ENCODE results near the gene MALT1.
"Not testable (repeated sequence)": the region's sequence is repeated elsewhere in the genome, so short reads cannot be mapped to it uniquely, and the experiment has no call there.

Gene MALT1, protein sequence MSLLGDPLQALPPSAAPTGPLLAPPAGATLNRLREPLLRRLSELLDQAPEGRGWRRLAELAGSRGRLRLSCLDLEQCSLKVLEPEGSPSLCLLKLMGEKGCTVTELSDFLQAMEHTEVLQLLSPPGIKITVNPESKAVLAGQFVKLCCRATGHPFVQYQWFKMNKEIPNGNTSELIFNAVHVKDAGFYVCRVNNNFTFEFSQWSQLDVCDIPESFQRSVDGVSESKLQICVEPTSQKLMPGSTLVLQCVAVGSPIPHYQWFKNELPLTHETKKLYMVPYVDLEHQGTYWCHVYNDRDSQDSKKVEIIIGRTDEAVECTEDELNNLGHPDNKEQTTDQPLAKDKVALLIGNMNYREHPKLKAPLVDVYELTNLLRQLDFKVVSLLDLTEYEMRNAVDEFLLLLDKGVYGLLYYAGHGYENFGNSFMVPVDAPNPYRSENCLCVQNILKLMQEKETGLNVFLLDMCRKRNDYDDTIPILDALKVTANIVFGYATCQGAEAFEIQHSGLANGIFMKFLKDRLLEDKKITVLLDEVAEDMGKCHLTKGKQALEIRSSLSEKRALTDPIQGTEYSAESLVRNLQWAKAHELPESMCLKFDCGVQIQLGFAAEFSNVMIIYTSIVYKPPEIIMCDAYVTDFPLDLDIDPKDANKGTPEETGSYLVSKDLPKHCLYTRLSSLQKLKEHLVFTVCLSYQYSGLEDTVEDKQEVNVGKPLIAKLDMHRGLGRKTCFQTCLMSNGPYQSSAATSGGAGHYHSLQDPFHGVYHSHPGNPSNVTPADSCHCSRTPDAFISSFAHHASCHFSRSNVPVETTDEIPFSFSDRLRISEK

GRCh38 chr18:58671111-58671631 lies at the start of gene MALT1:
TSS of gene MALT1 (plus strand) at chr18:58671465. CDS start at chr18:58671644, 179 bp downstream.
- peak; percentile 93 to 97 (median 96) for DNase-seq (ENCODE audit: low read depth in 3 of 3)

GRCh38 chr18:58624011-58624410 lies 47.3 kb upstream of the MALT1 start:
- no peak for DNase-seq (ENCODE audit: low read depth in 3 of 3)

- no peak for DNase-seq (ENCODE audit: low read depth in 3 of 3)
Measured at GRCh38 chr18:58625839-58626238, 45.4 kb upstream of the MALT1 start.

DNA sequence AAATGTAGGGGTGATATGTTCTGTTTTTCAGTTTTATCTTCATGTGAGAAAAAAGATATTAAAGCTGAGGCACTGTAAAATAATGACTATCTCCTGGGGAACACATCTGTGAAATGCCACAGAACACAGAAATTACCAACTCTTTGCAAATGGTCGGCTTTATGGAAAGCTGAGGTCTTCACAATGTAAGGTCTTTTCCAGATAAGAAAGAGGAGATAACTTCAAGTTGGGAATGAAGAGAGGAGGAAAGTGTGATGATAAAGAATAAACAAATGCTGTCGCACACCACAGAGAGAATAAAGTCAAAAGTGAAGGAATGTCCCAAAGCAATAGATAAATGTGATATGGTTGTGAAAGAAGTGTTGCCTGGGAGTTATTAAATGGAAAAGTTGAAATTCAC lies 41.2 kb upstream of the MALT1 start:
- DNase-seq (ENCODE audit: low read depth in 3 of 3) = no peak

DNA sequence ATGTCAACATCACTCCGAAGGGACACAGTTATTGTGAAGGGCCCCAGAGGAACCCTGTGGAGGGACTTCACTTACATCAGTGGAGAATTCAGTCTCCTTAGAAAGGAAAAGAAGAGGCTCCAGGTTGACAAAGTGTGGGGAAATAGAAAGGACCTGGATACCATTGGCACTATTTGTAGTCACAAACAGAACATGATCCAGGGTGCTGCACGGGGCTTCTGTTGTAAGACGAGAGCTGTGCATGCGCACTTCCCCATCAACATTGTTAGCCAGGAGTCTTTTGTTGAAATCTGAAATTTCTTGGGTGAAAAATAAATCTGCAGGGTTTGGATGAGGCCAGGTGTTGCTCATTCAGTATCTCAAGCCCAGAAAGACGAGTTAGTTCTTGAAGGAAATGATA lies 40.0 kb upstream of the MALT1 start:
- no peak for DNase-seq (ENCODE audit: low read depth in 3 of 3)

GRCh38 chr18:58632552-58632951 lies 38.7 kb upstream of the MALT1 start:
- DNase-seq (ENCODE audit: low read depth in 3 of 3) = no peak

DNA sequence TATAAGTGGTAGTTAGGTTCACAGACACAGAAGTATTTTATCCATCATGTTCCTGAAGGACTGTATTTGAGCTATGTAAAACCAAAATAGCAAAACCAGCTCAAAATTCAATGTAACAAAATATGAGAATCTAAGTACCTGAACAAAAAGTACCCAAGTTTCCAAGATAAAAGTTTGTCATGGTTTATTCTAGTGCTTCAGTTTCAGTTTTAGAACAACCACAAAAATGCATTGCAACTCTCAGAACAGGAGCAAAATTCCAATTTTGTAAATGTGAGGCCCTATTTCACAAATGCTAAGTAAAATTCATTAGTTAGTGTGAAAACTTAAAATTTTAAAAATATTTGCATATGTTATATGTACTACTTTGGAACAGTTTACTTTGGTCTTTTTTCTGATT lies 37.4 kb upstream of the MALT1 start:
- DNase-seq (ENCODE audit: low read depth in 3 of 3) = no peak

DNA sequence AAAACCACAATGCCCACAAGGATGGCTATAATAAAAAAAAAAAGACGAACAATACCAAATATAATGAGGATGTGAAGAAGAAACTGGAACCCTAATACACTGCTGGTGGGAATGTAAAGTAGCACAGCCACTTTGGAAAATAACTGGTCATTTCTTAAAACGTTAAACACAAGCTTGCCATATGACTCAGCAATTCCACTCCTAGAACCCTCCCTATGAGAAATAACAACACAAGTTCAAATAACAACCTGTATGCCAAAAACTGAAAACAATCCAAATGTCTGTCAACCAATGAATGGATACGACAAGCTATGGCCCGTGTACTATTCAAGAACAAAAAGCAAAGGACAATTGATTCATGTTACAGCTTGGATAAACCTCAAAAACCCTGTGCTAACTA lies 35.4 kb upstream of the MALT1 start:
- no peak for DNase-seq (ENCODE audit: low read depth in 3 of 3)

DNA sequence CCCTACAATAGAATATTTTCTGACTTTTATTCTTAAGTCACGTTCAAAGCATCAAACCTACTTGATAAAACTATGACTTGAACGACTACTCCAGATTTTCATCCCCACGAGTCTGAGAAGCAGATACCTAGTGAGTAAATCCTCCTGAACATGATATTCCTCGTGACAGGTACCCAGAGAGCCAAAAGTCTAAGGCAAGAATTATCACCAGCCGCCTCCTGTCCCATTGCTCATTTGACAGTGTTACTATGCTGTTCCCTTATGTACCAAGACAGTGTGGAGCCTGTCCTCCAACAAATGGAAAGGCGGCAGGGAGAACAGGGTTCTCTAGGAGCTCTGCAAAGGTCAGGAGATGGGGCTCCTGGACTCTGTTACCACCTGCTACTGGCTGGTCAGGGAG lies 34.1 kb upstream of the MALT1 start:
- DNase-seq (ENCODE audit: low read depth in 3 of 3) = no peak

GRCh38 chr18:58637946-58638345 lies 33.3 kb upstream of the MALT1 start:
- no peak for DNase-seq (ENCODE audit: low read depth in 3 of 3)

DNA sequence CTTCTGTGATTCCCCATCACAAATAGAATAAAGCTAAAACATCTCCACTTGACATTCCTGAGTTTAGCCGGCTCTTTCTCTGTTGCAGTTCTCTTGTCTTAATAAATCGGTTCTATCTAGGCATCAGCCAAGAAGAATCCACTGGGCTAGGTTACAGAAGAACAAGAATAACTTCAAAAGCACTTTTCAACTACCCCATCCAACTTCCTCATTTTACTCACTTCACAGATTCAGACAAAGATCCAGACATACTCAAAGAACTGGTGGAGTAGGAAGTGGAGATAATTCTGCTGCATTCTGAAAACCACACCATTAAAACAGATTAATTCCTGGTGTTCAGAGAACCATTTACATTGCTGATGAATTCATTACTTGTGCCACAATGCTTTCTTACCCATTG lies 32.8 kb upstream of the MALT1 start:
- no peak for DNase-seq (ENCODE audit: low read depth in 3 of 3)

GRCh38 chr18:58639237-58639636 lies 32.0 kb upstream of the MALT1 start:
- no peak for DNase-seq (ENCODE audit: low read depth in 3 of 3)

DNA sequence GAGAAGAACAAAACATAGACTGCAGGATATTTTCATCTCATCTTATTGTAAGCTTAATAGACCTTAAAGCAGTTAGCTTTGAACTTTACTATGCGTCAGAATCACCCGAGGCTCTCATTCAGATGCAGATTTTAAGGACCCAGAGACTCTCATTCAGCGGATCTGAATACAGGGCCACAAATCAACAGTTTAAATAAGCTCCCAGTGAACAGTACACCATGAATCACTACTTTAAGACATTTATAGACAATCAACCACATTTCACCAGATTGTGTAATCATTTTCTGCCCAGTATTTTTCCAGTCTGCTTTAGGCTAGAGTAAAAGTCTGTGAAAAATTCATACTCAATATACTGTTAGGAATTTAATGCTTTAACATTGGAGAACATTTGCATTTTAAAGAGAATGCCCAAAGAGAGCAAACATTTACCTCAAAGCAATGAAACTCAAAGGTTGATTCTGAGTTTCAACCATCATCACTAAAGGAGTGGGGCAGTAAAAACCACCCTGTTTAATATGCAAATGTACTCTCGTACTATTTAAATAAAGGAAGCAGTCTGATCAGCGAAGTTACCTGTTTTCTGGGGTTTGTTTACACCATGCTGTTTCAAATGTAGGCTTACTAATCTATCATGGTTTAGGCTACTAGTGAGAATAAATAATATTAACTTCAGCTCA lies 31.4 kb upstream of the MALT1 start:
- no peak for DNase-seq (ENCODE audit: low read depth in 3 of 3)

DNA sequence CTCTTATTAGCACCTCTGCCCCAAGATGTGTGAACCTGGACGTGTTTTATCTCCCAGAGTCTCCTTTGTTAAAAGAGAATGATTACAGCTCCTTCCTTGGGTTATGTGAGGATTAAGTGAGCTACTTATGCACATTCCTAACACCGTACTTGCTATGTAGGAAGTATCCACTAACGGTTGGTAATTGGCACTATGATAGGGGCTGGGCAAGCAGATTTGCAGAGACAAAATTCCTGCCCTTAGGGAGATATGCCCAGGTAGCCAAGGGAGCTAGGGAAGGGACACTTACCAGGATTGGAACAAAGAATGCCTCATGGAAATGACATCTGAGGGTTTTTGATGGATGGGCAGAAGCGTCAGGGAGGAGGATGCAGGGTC lies 30.8 kb upstream of the MALT1 start:
- no peak for DNase-seq (ENCODE audit: low read depth in 3 of 3)

DNA sequence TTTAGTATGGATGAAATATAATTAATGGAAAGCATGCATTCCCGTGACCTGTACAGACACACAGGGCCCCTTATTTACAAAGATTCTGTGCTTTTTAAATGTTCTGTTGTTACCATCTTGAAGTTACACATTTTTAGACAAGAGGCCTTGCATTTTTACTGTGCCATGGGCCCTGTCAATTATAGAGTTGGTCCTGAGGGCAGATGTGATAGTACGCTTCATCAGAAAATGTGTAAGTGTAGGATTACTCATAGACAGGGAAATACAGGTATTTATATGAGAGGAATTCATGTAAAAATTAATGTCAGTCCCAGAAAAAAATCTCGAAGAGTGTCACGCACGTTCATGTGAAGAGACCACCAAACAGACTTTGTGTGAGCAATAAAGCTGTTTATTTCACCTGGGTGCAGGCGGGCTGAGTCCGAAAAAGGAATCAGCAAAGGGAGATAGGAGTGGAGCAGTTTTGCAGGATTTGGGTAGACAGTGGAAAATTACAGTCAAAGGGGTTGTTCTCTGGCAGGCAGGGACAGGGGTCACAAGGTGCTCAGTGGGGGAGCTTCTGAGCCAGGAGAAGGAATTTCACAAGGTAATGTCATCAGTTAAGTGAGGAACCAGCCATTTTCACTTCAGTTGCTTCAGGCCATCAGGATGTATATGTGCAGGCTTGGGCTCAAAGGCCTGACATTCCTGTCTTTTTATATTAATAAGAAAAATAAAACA lies 30.2 kb upstream of the MALT1 start:
- DNase-seq (ENCODE audit: low read depth in 3 of 3) = no peak

DNA sequence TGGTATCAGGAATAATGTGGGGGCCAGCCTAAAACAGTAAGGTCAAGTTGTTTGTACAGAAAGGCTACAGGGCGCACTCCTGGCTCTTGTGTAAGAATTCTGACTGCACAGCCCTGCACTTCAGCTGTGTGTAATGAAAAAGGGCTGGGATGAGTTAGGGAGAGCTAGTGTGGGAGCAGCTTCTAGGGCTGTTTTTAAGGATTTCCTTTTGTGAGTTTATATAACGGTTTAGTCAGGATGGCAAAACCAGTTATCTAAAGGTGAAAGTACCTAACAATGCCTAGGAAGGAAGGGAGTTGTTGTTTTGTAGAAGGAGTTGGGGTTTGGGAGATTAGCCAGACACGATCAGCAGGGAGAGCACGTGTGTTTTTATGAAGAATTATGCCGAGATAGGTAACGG lies 27.7 kb upstream of the MALT1 start:
- not testable (repeated sequence) for DNase-seq (ENCODE audit: low read depth in 3 of 3)

DNA sequence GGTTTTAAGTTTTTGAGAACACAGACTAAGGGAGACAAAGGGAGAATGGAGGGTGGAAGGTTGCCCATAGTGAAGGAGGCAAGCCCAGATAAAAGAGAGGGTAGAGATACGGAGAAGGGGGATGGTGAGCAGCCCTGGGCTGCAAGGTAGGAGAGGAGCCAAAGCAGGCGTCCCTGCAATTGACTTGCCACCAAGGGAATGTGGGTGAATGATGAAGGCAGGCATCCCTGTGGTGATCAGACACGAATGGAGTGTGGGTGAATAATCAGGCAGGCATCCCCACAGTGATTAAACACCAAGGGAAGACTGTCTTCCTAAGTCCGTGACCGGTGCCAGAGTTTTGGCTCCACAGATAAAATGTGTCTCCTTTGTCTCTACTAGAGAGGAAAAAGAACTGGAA lies 25.9 kb upstream of the MALT1 start:
- DNase-seq (ENCODE audit: low read depth in 3 of 3) = no peak

GRCh38 chr18:58646334-58646862 lies 24.9 kb upstream of the MALT1 start:
- no peak for DNase-seq (ENCODE audit: low read depth in 3 of 3)

GRCh38 chr18:58649966-58650816 lies 21.1 kb upstream of the MALT1 start:
- DNase-seq (ENCODE audit: low read depth in 3 of 3) = no peak

GRCh38 chr18:58650830-58651229 lies 20.4 kb upstream of the MALT1 start:
- not testable (repeated sequence) for DNase-seq (ENCODE audit: low read depth in 3 of 3)

Data from stimulated activated CD4-positive, alpha-beta T cell treated with anti-CD3 and anti-CD28 coated beads, TNF-alpha, amount 100 ng/mL, for 4 hours (primary cell).